OCI-LY1 (cell line): ENCODE results near the gene PCED1B.
"Not testable (repeated sequence)": the region's sequence is repeated elsewhere in the genome, so short reads cannot be mapped to it uniquely, and the experiment has no call there.

ENCODE experiments used
- H2AFZ ChIP-seq: fragments of 200-600 bp; sonication (generic), shearing (Covaris generic); 2 replicates; pipeline ENCODE4 v1.6.0; 2014; ENCODE audit warnings: antibody characterized with exemption, mild to moderate bottlenecking, low read length
- H3F3A ChIP-seq: fragments of 200-600 bp; sonication (generic), shearing (Covaris generic); 2 replicates; pipeline ENCODE4 v1.6.0; 2014; ENCODE audit warnings: mild to moderate bottlenecking, antibody characterized with exemption, low read length, moderate library complexity; ENCODE audit not compliant: insufficient read depth
- H3K27ac ChIP-seq: fragments of 200-600 bp; sonication (generic); 2 replicates; pipeline ENCODE4 v1.5.1; 2014; ENCODE audit warnings: low read length, mixed run types, mild to moderate bottlenecking, low read depth; ENCODE audit not compliant: poor library complexity, severe bottlenecking
- H3K27me3 ChIP-seq: fragments of 200-600 bp; sonication (generic); 2 replicates; pipeline ENCODE4 v1.6.0; 2014; ENCODE audit warnings: antibody characterized with exemption, mild to moderate bottlenecking, low read length, moderate library complexity; ENCODE audit not compliant: insufficient read depth
- H3K36me3 ChIP-seq: fragments of 200-600 bp; sonication (generic); 2 replicates; pipeline ENCODE4 v1.6.1; 2014; ENCODE audit warnings: mild to moderate bottlenecking, antibody characterized with exemption, low read length, moderate library complexity, mixed read lengths; ENCODE audit not compliant: insufficient read depth
- H3K4me1 ChIP-seq: fragments of 200-600 bp; sonication (generic); 2 replicates; pipeline ENCODE4 v1.5.1; 2014; ENCODE audit warnings: mild to moderate bottlenecking, low read length, moderate library complexity; ENCODE audit not compliant: insufficient read depth, severe bottlenecking
- H3K4me2 ChIP-seq: fragments of 200-600 bp; sonication (generic), shearing (Covaris generic); 2 replicates; pipeline ENCODE4 v1.6.1; 2014; ENCODE audit warnings: low read length
- H3K4me3 ChIP-seq: fragments of 200-600 bp; sonication (generic); 2 replicates; pipeline ENCODE4 v1.5.1; 2014; ENCODE audit warnings: low read length, low read depth, mild to moderate bottlenecking, mixed read lengths; ENCODE audit not compliant: poor library complexity, severe bottlenecking
- H3K79me2 ChIP-seq: fragments of 200-600 bp; shearing (Covaris generic); 2 replicates; pipeline ENCODE4 v1.6.1; 2016; ENCODE audit warnings: mixed run types, low read length, mixed read lengths; ENCODE audit not compliant: insufficient read depth
- H3K9ac ChIP-seq: fragments of 200-600 bp; sonication (generic), shearing (Covaris generic); 2 replicates; pipeline ENCODE4 v1.6.1; 2014; ENCODE audit warnings: mild to moderate bottlenecking, low read length, mixed read lengths
- H3K9me2 ChIP-seq: fragments of 200-600 bp; sonication (generic), shearing (Covaris generic); 2 replicates; pipeline ENCODE4 v1.6.1; 2014; ENCODE audit warnings: low read depth, mild to moderate bottlenecking, low read length, mixed read lengths
- H3K9me3 ChIP-seq: fragments of 200-600 bp; shearing (Covaris generic); 2 replicates; pipeline ENCODE4 v1.6.1; 2014; ENCODE audit warnings: low read length, mixed read lengths
- H4K20me1 ChIP-seq: fragments of 200-600 bp; sonication (generic), shearing (Covaris generic); 2 replicates; pipeline ENCODE4 v1.6.0; 2016; ENCODE audit warnings: mild to moderate bottlenecking, low read length; ENCODE audit not compliant: insufficient read depth
- CTCF ChIP-seq: fragments of 200-600 bp; sonication (generic), shearing (Covaris generic); IDR thresholded peaks from 2 replicates; pipeline ENCODE4 v1.5.1; 2017; ENCODE audit warnings: mild to moderate bottlenecking, antibody characterized with exemption, low read length, moderate library complexity, mixed read lengths
- EZH2 ChIP-seq: fragments of 200-600 bp; sonication (generic), shearing (Covaris generic); IDR thresholded peaks from 2 replicates; pipeline ENCODE4 v1.8.0; 2017; ENCODE audit warnings: borderline replicate concordance, mixed run types, mild to moderate bottlenecking, antibody characterized with exemption, low read length, moderate library complexity, mixed read lengths

The PCED1B gene

GRCh38 chr12:47214771-47215170 lies 135.3 kb downstream of the PCED1B start:
- H3K36me3 ChIP-seq, result peaks cover 23% of the 10 kb centered on the region; the same call in 1 of the 2 replicates
- peak overlapping the region; percentile 98 for H3K27ac ChIP-seq
- no peaks in the 10 kb centered on the region for H3K9me2 ChIP-seq
- H3K9me3 ChIP-seq, result no peaks in the 10 kb centered on the region
- peak overlapping the region; percentile 99 for H3K4me2 ChIP-seq
- peaks cover 75% of the 10 kb centered on the region for H3K79me2 ChIP-seq
- H3K27me3 ChIP-seq, result no peaks in the 10 kb centered on the region
- H3K4me1 ChIP-seq, result peaks cover 76% of the 10 kb centered on the region
- peak overlapping the region; percentile 75 for H3K4me3 ChIP-seq
- TF ChIP-seq EZH2 (no peak), CTCF (no peak)
- no peaks in the 10 kb centered on the region for H4K20me1 ChIP-seq
- H3K9ac ChIP-seq, result peak overlapping the region; percentile 86
- H3F3A ChIP-seq, result peaks cover 8% of the 10 kb centered on the region
- no peak overlapping the region for H2AFZ ChIP-seq

- no peak; the same call in 1 of the 2 replicates for TF ChIP-seq CTCF
- no peak for TF ChIP-seq EZH2
- Histone ChIP-seq H3K9me3 (no peaks in the 10 kb centered on the region), H3K4me3 (peak overlapping the region; percentile 75), H3K36me3 (peaks cover 11% of the 10 kb centered on the region; the same call in 1 of the 2 replicates), H3K9me2 (no peaks in the 10 kb centered on the region), H2AFZ (no peak overlapping the region), H3K4me2 (peak overlapping the region; percentile 99), H3K79me2 (peaks cover 83% of the 10 kb centered on the region), H3K27ac (peak overlapping the region; percentile 98), H3F3A (peaks cover 8% of the 10 kb centered on the region), H4K20me1 (no peaks in the 10 kb centered on the region), H3K27me3 (no peaks in the 10 kb centered on the region), H3K4me1 (peaks cover 74% of the 10 kb centered on the region), H3K9ac (peak overlapping the region; percentile 86)
These were observed 136.8 kb downstream of the PCED1B start for GRCh38 chr12:47216150-47216677.

GRCh38 chr12:47217595-47217869 lies 138.1 kb downstream of the PCED1B start:
- H3K9ac ChIP-seq, result peak overlapping the region; percentile 86
- peak overlapping the region; percentile 99 for H3K4me2 ChIP-seq

GRCh38 chr12:47218191-47218654 lies 138.8 kb downstream of the PCED1B start:
- peak overlapping the region; percentile 75 for H3K4me3 ChIP-seq
- H3K27ac ChIP-seq, result peak overlapping the region; percentile 98
- H3K9me2 ChIP-seq, result no peaks in the 10 kb centered on the region
- peak overlapping the region; percentile 99 for H3K4me2 ChIP-seq
- peaks cover 8% of the 10 kb centered on the region for H3F3A ChIP-seq
- TF ChIP-seq CTCF (no peak), EZH2 (no peak)
- H4K20me1 ChIP-seq, result no peaks in the 10 kb centered on the region
- no peaks in the 10 kb centered on the region for H3K27me3 ChIP-seq
- peak overlapping the region; percentile 86 for H3K9ac ChIP-seq
- peaks cover 73% of the 10 kb centered on the region for H3K4me1 ChIP-seq
- H2AFZ ChIP-seq, result no peak overlapping the region
- peaks cover 9% of the 10 kb centered on the region; the same call in 1 of the 2 replicates for H3K36me3 ChIP-seq
- no peaks in the 10 kb centered on the region for H3K9me3 ChIP-seq
- peaks cover 85% of the 10 kb centered on the region for H3K79me2 ChIP-seq

More at GRCh38 chr12:47217595-47217869, 138.1 kb downstream of the PCED1B start:
- not testable (repeated sequence) for H3K27me3 ChIP-seq, H3K9me2 ChIP-seq, H4K20me1 ChIP-seq, H2AFZ ChIP-seq, H3F3A ChIP-seq, H3K9me3 ChIP-seq
- H3K4me1 ChIP-seq, result peaks cover 73% of the 10 kb centered on the region
- H3K79me2 ChIP-seq, result peaks cover 85% of the 10 kb centered on the region
- peaks cover 13% of the 10 kb centered on the region; the same call in 1 of the 2 replicates for H3K36me3 ChIP-seq
- H3K4me3 ChIP-seq, result peak overlapping the region; percentile 75
- peak overlapping the region; percentile 98 for H3K27ac ChIP-seq
